ENCODE data around the gene FLVCR2. TPM values are rescaled to one million over a fixed set of nuclear protein-coding genes. Genes with fewer than 3 reads are reported as not detected.

The FLVCR2 gene
- total RNA-seq, 4 donors from 2014 or later, result 4.3 to 9.1 (median 6.3) TPM

DNA sequence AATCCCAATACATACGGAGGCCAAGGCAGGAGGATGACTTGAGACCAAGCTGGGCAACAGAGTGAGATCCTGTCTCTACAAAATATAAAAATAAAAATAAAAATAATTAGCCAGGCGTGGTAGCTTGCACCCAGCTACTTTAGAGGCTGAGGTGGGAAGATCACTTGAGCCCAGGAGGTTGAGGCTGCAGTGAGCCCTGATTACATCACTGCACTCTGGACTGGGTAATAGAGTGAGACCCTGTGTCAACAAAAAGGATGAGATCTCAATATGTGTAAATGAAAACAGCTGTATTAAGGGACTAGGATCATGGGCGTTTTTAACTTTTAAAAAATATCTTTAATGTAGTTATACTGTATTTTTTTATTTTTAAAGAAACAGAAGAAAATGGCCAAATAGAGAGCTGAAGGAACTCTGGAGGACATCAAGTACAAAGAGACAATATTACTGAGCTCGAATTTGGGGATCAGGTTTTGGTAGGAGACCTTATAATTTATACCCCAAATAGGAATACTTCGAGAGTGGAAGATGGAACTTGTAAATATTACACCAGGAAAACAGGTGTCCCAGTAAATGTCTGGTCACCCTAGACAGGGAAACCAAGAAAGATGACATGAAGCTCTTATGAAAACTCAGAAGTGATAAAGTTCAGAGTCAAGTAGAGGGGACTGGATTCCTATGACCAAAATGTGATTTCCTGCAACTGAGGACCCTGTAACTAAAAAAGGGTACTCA lies 43.1 kb upstream of the FLVCR2 start:
- DNase-seq, result no peak
- no peak for TF ChIP-seq POLR2A (IDR thresholded peaks at IDR 0.05)
- TF ChIP-seq, protein P1, sequence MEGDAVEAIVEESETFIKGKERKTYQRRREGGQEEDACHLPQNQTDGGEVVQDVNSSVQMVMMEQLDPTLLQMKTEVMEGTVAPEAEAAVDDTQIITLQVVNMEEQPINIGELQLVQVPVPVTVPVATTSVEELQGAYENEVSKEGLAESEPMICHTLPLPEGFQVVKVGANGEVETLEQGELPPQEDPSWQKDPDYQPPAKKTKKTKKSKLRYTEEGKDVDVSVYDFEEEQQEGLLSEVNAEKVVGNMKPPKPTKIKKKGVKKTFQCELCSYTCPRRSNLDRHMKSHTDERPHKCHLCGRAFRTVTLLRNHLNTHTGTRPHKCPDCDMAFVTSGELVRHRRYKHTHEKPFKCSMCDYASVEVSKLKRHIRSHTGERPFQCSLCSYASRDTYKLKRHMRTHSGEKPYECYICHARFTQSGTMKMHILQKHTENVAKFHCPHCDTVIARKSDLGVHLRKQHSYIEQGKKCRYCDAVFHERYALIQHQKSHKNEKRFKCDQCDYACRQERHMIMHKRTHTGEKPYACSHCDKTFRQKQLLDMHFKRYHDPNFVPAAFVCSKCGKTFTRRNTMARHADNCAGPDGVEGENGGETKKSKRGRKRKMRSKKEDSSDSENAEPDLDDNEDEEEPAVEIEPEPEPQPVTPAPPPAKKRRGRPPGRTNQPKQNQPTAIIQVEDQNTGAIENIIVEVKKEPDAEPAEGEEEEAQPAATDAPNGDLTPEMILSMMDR (IDR thresholded peaks at IDR 0.05), result no peak
- Histone ChIP-seq H3K4me1 (no peaks in the 10 kb centered on the region), H3K27ac (peak overlapping the region; percentile 9 to 64 (median 33)), H3K4me3 (replicated peaks in 1 of 3) (no peak overlapping the region), H3K9me3 (no peaks in the 10 kb centered on the region), H3K27me3 (no peaks in the 10 kb centered on the region), H3K36me3 (no peaks in the 10 kb centered on the region)
- WGBS, 2 donors, result 84 to 86% methylated on average over 5 of the region's 5 CpGs
- intact Hi-C loops (cut with DNase I), result no loop called here

DNA sequence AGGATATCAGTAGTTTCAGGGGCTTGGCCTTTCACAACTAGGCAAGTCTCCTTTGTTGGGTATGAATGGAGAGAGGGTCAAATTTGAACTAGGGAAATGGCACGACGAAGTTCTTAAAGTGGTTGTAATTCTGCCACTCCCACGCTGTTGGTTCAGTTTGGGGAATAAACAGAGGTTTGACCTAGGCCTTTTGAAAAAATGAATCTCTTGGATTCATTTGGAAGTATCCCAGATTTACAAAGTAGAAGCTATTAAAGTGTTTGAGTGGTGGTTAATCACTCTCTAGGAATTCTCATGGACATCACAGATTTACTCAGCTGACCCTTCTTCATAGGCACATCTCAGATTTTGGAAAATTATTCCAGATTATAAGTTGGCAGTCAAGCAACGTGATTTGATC lies 41.3 kb upstream of the FLVCR2 start:
- no peak for DNase-seq
- intact Hi-C loops (cut with DNase I), result no loop called here
- H3K36me3 ChIP-seq, result no peaks in the 10 kb centered on the region
- TF ChIP-seq, protein P1 (IDR thresholded peaks at IDR 0.05), result no peak
- TF ChIP-seq POLR2A (IDR thresholded peaks at IDR 0.05), result no peak
- no peaks in the 10 kb centered on the region for H3K4me1 ChIP-seq
- 88 to 93% methylated on average over 4 of the region's 4 CpGs for WGBS, 2 donors
- no peaks in the 10 kb centered on the region for H3K9me3 ChIP-seq
- no peak overlapping the region for H3K4me3 ChIP-seq (replicated peaks in 1 of 3)
- no peaks in the 10 kb centered on the region for H3K27me3 ChIP-seq
- no peak overlapping the region for H3K27ac ChIP-seq

DNA sequence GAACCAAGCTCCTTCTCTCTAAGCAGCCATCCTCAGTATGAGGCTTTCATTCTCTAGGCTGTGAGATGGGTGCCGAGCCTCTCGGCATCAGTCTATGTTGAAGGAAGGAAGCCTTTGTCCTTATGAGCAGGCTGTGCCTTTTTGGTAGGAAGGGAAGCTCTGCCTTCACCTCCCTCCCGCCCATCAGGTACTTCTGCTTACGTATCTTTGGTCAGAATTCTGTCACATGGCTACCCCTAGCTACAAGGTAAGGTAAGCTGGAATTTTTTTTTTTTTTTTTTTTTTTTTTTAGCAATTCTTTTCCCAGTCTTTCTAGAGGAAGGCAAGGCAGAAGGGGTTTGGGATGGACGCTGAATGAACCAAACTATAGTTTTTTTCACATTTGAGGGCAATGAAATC lies 39.3 kb upstream of the FLVCR2 start:
- DNase-seq, result no peak
- Histone ChIP-seq H3K4me1 (peaks cover 0 to 9% of the 10 kb centered on the region in 2 donors), H3K27ac (no peak overlapping the region), H3K36me3 (no peaks in the 10 kb centered on the region), H3K27me3 (no peaks in the 10 kb centered on the region), H3K4me3 (replicated peaks in 1 of 3) (no peak overlapping the region), H3K9me3 (no peaks in the 10 kb centered on the region)
- WGBS, 2 donors, result 97% methylated on average over 5 of the region's 5 CpGs
- TF ChIP-seq, protein P1 (IDR thresholded peaks at IDR 0.05), result no peak
- TF ChIP-seq POLR2A (IDR thresholded peaks at IDR 0.05), result no peak
- intact Hi-C loops (cut with DNase I), result no loop called here

DNA sequence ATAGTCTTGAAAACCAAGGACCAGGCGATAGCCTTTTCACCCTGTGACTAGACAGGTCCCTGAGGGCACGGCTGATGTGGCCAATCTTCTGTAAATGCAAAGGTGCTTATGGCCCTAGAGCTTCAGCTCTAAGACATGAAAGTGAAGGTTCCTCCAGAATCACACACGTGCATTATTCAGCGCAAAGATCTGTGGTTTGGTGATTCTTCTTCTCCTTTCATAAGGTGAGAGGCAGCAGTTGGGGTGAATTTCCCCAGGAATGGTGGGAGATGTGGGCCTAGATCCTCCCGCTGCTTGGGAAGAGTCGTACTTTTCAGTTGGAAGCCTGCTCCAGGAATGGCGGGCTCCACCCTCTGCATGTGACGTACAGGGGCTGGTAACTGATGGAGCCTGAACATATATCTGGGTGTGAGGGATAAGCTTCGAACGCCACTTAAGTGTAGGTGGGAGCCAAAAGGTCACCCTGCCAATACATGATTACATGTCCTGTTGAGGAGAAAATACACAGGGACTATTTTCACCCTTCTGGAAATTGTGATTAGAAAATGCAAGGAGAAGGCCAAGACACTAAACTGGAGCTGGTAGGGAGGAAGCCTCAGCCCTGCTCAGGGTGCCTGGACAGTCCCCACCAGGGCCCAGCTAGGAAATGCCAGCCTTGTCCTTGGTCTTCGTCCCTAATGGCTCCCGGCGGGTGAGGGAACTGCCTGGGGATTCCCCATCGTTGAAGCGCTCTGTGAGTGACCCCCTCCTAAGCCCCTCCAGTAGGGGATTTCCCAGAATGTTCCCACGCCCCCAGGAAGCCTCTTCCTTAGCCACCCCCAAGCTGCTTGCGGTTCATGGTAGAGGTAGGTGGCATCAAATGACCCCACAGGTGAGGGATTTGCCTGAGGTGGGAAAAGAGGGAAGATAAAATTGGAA lies 38.6 kb upstream of the FLVCR2 start:
- no peak for DNase-seq
- no peaks in the 10 kb centered on the region for H3K36me3 ChIP-seq
- no peak overlapping the region for H3K4me3 ChIP-seq (replicated peaks in 1 of 3)
- peaks cover 0 to 9% of the 10 kb centered on the region in 2 donors for H3K4me1 ChIP-seq
- H3K27ac ChIP-seq, result no peak overlapping the region
- 86 to 89% methylated on average over 17 of the region's 17 CpGs for WGBS, 2 donors
- H3K27me3 ChIP-seq, result no peaks in the 10 kb centered on the region
- TF ChIP-seq, protein P1 (IDR thresholded peaks at IDR 0.05), result no peak
- no peak for TF ChIP-seq POLR2A (IDR thresholded peaks at IDR 0.05)
- H3K9me3 ChIP-seq, result no peaks in the 10 kb centered on the region
- intact Hi-C loops (cut with DNase I), result no loop called here

DNA sequence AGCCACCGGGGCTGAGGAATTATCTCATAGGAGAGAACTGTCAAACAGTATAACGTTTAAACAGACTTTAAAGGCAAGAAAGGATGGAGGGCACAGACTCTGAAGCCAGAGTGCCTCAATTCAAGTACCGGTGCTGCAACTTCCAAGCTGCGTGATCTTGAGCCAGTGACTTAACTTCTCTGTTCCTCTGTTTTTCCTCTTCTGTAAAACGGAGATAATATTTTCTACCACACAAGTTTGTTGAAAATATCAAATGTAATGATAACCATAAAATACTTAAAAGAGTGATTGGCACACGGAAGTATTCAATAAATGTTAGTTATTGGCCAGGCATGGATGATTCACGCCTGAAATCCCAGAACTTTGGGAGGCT lies 38.0 kb upstream of the FLVCR2 start:
- Histone ChIP-seq H3K36me3 (no peaks in the 10 kb centered on the region), H3K27me3 (no peaks in the 10 kb centered on the region), H3K9me3 (no peaks in the 10 kb centered on the region), H3K4me1 (peaks cover 0 to 9% of the 10 kb centered on the region in 2 donors), H3K4me3 (replicated peaks in 1 of 3) (no peak overlapping the region), H3K27ac (no peak overlapping the region)
- WGBS, 2 donors, result 85 to 88% methylated on average over 7 of the region's 7 CpGs
- TF ChIP-seq, protein P1 (IDR thresholded peaks at IDR 0.05), result no peak
- TF ChIP-seq POLR2A (IDR thresholded peaks at IDR 0.05), result no peak
- intact Hi-C loops (cut with DNase I), result no loop called here
- DNase-seq, result no peak
